Skeletal muscle cell (primary cell): ENCODE measurements around the gene ZFR2.
"Not testable (repeated sequence)": the region's sequence is repeated elsewhere in the genome, so short reads cannot be mapped to it uniquely, and the experiment has no call there.

Source experiments
- DNase-seq: peaks from one replicate; pipeline ENCODE4 v3.0.0-alpha.2; 2010; ENCODE audit warnings: low read depth
- H3K4me3 ChIP-seq: 2 replicates; pipeline ENCODE4 v1.5.1; 2011; ENCODE audit warnings: low read depth, mild to moderate bottlenecking, control low read depth, low read length, moderate library complexity

ZFR2 gene

DNA sequence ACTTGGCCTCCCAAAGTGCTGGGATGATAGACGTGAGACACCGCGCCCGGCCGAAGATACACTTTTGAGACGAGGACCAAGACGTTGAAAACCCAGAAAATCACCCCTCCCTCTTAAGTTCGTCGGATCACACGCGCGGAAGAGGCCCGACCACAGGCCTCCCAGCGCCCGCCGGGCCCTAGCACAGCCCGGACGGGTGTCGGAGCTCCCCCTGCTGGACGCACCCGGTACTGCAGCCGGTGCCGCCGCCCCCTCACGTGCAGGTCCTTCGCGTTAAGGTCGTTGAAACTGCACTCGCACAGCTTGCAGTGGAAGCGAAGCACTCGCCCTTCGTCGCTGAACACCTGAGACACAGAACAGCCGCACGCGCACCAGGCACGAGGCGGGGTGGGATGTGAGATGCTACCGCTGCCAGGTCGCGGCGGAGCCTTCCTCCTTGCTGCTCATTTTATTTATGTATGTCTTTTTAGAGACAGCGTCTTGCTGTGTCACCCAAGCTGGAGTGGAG, 46.9 kb downstream of the ZFR2 start:
- DNase-seq, result no peak
- H3K4me3 ChIP-seq, result no peak overlapping the region

DNA sequence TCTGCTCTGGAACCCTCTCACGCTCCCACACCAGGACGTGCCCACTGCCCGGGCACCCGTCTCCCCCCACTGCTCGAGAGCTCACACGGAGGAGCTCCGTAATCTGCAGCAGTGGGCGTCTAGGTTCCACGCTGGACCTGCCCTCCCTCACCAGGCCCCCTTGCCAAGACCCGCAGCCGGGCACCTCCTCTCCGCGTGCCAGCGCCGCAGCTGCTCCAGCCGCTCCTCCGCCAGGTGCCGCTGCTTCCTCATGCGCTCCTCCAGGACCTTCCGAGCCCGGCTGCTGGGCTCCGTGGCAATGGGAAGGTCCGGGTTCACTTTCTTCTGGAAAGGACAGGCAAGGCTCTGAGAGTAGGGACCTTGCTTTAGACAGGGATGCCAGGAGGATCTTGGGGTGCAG, 47.7 kb downstream of the ZFR2 start:
- no peak overlapping the region for H3K4me3 ChIP-seq
- DNase-seq, result no peak

GRCh38 chr19:3819989-3820388, 48.8 kb downstream of the ZFR2 start:
- H3K4me3 ChIP-seq, result no peak overlapping the region
- DNase-seq, result no peak

DNA sequence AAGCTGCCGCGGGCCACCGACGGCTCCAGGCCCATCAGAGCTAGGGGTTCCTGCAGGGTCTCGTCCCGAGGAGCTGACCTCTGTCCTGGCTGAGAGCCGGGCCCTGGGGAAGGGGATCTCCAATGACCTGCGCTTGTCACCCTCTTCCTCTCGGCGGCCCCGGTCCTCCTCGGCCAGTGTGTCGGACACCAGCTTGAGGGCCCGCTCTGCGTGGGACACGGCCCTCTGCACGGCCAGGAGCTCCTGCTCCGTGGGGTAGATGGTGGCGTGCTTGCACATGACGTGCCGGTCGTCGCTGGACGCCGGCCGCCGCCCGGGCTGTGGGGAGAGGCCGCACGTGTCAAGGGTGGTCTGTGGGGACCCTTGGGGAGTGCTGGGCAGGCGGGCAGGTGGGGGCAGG, 49.9 kb downstream of the ZFR2 start:
- no peak for DNase-seq
- H3K4me3 ChIP-seq, result no peak overlapping the region

DNA sequence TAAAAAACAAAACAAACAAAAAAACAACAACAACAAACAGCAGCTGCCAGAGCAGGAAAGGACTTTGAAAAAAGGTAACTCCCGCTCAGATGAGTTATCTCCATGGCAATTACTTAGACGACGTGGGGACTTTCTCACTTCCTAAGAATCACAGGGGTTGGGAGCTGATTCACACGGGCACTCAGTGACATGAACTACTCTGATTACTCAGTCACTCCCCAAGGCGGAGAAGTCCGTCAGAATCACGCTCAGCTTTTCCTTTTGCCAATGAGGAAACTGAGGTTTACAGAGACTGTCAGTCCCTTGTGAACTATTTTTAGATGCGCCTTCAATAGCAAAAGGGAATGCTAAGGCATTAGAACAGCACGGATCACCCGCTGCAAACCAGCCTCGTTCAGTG, 50.4 kb downstream of the ZFR2 start:
- no peak overlapping the region for H3K4me3 ChIP-seq
- DNase-seq, result no peak

DNA sequence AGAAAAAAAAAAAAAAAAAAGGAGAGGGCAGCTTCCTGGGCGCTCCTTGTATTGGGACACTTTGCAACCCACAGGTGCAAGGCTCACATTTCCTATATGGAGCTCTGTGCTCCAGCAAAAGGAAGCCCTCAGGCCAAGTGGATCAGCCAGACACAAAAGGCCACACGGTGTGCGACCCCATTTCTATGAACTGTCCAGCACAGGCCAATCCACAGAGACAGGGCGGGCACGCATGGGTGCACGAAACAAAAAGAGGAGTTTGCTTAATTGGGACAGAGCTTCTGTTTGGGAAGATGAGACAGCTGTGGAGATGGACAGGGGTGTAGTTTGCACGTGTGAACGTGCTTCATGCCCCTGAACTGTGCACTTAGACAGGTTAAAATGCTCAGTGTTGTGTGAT, 51.1 kb downstream of the ZFR2 start:
- no peak overlapping the region for H3K4me3 ChIP-seq
- DNase-seq, result no peak

- no peak for DNase-seq
- H3K4me3 ChIP-seq, result no peak overlapping the region
These were observed 52.1 kb downstream of the ZFR2 start for GRCh38 chr19:3816566-3817218.

DNA sequence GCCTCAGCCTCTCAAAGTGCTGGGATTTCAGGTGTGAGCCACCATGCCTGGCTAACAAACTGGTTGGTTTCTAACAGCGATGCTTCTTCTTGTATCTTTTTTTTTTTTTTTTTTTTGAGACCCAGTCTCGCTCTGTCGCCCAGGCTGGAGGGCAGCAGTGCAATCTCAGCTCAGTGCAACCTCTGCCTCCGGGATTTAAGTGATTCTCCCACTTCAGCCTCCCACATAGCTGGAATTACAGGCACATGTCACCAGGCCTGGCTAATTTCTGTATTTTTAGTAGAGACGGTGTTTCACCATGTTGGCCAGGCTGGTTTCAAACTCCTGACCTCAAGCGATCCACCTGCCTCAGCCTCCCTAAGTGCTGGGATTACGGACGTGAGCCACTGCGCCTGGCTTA, 52.7 kb downstream of the ZFR2 start:
- not testable (repeated sequence) for DNase-seq

GRCh38 chr19:3814648-3815047, 54.2 kb downstream of the ZFR2 start:
- no peak for DNase-seq
- no peak overlapping the region for H3K4me3 ChIP-seq

More for the DNA sequence above, 52.7 kb downstream of the ZFR2 start:
- H3K4me3 ChIP-seq, result not testable (repeated sequence)

DNA sequence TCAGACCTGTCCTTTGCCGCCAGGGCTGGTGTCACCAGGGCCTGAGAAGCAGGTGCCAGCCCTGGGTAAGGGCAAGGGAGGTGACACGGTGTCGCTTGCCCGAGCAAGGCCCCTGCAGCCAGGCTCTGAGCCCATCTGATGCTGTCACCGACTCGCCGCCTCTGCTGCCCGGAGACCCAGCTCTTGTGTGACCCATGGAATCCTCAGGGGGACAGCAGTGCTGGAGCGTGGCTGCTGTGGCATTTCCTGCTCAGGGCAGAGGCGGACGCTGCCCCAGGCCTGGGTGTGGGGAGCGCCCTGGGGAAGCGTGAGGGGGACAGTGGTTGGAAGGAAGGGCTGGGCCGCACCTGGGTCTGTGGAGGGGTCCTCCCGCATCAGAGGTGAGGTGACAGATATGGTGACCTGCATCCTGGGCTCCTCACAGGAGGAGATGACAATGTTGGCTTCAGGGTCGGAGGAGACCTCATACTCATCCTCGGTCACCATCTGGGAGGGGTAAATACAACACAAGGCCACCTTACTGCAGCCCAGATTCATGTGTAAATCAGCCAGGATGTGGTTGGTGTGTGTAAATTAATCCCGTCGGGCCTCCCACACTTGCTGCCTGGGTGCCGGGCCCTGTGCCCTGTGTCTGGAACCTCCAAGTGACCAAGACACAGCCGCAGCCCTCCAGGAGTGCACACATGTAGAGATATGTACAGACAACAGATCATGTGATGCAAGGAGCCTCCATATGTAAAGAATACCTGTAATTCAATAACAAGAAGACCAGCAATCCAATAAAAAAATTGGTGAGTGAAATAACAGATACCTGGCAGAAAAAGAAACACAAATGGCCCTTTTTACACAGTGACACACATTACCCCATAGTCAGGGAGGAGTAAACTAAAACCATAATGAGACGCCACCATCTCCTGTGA, 55.1 kb downstream of the ZFR2 start:
- DNase-seq, result no peak
- no peak overlapping the region for H3K4me3 ChIP-seq

- DNase-seq, result no peak
These were observed 58.0 kb downstream of the ZFR2 start for GRCh38 chr19:3810708-3811355.

DNA sequence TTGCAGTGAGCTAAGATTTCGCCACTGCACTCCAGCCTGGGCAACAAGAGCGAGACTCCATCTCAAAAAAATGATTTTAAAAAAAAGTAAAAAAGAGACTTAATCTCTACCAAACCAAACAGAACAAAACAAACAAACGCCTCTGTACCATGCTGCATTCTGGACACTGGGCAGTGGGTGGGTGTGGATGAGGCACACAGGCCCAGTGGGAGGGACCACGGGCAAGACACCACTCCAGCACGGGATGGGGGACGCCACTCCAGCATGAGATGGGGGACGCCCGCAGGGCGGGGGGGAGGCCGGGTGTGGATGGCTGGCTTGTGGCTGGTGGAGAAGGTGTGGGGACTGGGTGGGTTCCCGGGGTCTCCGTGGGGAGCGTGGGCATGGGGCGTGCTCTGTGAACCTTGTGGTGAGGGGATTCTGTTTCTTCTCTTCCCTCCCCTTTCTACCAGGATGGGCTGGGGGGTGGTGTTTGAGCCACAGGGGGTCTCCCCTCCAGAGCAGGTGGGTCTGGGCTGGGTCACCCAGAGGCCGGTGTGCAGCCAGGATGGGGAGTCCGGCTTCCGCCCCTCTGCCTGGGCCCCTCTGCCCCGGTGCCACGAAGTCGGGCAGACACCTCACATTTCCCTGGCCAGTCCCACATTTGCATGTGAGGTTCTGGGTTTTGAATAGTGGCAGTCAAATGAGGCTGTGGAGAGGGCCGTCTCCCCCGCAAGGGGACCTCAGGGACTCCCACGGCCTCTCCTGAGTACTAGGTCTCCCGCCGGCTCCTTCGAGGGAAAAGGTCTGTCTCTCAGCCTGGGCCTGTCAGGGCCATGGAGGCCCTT, 58.7 kb downstream of the ZFR2 start:
- DNase-seq, result no peak
- H3K4me3 ChIP-seq, result no peak overlapping the region

More at GRCh38 chr19:3810708-3811355, 58.0 kb downstream of the ZFR2 start:
- H3K4me3 ChIP-seq, result no peak overlapping the region

- DNase-seq, result no peak
- H3K4me3 ChIP-seq, result no peak overlapping the region
These were observed 60.3 kb downstream of the ZFR2 start for GRCh38 chr19:3808420-3809143.

GRCh38 chr19:3807574-3808354, 61.1 kb downstream of the ZFR2 start:
- H3K4me3 ChIP-seq, result no peak overlapping the region
- no peak for DNase-seq

DNA sequence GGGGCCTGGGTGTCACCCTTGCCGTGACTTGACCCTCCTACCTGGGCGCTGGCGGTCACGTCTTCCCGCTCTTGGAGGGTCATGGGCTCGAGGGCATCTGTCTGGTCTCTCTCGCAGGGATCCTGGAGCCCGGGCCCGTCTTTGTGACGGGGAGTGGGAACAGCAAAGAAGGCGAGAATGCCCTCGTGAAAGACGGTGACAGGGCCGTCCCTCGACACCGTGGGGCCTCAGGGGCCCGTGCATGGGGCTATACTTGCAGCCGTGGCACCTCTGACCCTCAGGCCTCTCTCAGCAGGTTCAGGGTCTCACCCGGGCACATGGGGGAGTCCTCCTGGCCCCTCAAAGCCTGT, 61.7 kb downstream of the ZFR2 start:
- DNase-seq, result no peak
- no peak overlapping the region for H3K4me3 ChIP-seq

GRCh38 chr19:3805859-3806258, 63.0 kb downstream of the ZFR2 start:
- H3K4me3 ChIP-seq, result no peak overlapping the region
- DNase-seq, result no peak

GRCh38 chr19:3804429-3804828, 64.4 kb downstream of the ZFR2 start:
- DNase-seq, result no peak
- no peak overlapping the region for H3K4me3 ChIP-seq

DNA sequence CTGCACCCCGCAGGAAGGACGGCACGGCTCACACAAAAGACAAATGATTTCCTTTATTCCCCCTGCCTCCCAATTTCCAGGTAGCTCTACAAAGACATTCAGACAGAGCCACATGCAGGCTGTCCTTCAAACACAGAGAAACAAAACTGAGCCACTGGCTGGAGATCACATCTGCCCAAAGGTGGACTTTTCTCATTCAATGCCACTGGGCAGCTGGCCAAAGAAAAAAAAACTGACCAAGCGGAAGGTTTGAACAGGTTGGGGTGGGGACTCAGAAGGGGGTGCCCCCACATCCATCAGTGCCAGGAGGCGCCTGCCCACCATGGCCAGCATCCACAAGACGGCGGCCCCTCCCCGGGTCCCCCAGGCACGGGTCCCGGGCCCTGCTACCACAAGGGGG, 64.9 kb downstream of the ZFR2 start:
- DNase-seq, result no peak

More for the DNA sequence above, 64.9 kb downstream of the ZFR2 start:
- no peak overlapping the region for H3K4me3 ChIP-seq
